Activated CD4-positive, alpha-beta T cell treated with anti-CD3 and anti-CD28 coated beads, Interleukin-2, Interleukin-6, amounts not matched to agents 100 ng/mL and 50 ng/mL, durations not matched to agents 16 hours and 8 hours (primary cell): ENCODE data around the gene ZNF93.
"Not testable (repeated sequence)": the region's sequence is repeated elsewhere in the genome, so short reads cannot be mapped to it uniquely, and the experiment has no call there.

Experiments
- DNase-seq: peaks from one replicate; pipeline ENCODE4 v3.0.0-alpha.2; 2020

Gene ZNF93

GRCh38 chr19:19938449-19938848, 37.7 kb downstream of the ZNF93 start:
- DNase-seq: no peak

GRCh38 chr19:19943848-19944582, 43.3 kb downstream of the ZNF93 start:
- DNase-seq: no peak

GRCh38 chr19:19944583-19944880, 43.8 kb downstream of the ZNF93 start:
- DNase-seq: no peak

- DNase-seq: no peak
Measured at GRCh38 chr19:19946226-19946625, 45.5 kb downstream of the ZNF93 start.

GRCh38 chr19:19948800-19949199, 48.1 kb downstream of the ZNF93 start:
- no peak for DNase-seq

GRCh38 chr19:19955208-19955607, 54.5 kb downstream of the ZNF93 start:
- DNase-seq: no peak

- DNase-seq: no peak
Measured at GRCh38 chr19:19956434-19957075, 55.8 kb downstream of the ZNF93 start.

GRCh38 chr19:19957766-19958165, 57.0 kb downstream of the ZNF93 start:
- DNase-seq: not testable (repeated sequence)

GRCh38 chr19:19959151-19959799, 58.5 kb downstream of the ZNF93 start:
- peak; percentile 60 for DNase-seq

- DNase-seq: no peak
Measured at GRCh38 chr19:19964416-19964815, 63.7 kb downstream of the ZNF93 start.

GRCh38 chr19:19966126-19966525, 65.4 kb downstream of the ZNF93 start:
- not testable (repeated sequence) for DNase-seq

- DNase-seq: no peak
Measured at GRCh38 chr19:19966862-19967261, 66.1 kb downstream of the ZNF93 start.
